Activated naive CD8-positive, alpha-beta T cell (primary cell): ENCODE data around the gene ZNF232.
"Not testable (repeated sequence)": the region's sequence is repeated elsewhere in the genome, so short reads cannot be mapped to it uniquely, and the experiment has no call there.

Source experiments
- H3K27ac Mint-ChIP-seq: one replicate; pipeline ENCODE4 v1.8.0; 2021; ENCODE audit warnings: mixed read lengths
- H3K27me3 Mint-ChIP-seq: one replicate; pipeline ENCODE4 v1.8.0; 2021; ENCODE audit warnings: mixed read lengths
- H3K36me3 Mint-ChIP-seq: one replicate; pipeline ENCODE4 v1.8.0; 2021; ENCODE audit warnings: mixed read lengths
- H3K4me1 Mint-ChIP-seq: one replicate; pipeline ENCODE4 v1.8.0; 2021; ENCODE audit warnings: low read depth, mixed read lengths
- H3K4me3 Mint-ChIP-seq: one replicate; pipeline ENCODE4 v1.8.0; 2021; ENCODE audit warnings: mild to moderate bottlenecking, mixed read lengths
- H3K9me3 Mint-ChIP-seq: one replicate; pipeline ENCODE4 v1.8.0; 2021; ENCODE audit warnings: low read depth, mixed read lengths

Gene ZNF232

DNA sequence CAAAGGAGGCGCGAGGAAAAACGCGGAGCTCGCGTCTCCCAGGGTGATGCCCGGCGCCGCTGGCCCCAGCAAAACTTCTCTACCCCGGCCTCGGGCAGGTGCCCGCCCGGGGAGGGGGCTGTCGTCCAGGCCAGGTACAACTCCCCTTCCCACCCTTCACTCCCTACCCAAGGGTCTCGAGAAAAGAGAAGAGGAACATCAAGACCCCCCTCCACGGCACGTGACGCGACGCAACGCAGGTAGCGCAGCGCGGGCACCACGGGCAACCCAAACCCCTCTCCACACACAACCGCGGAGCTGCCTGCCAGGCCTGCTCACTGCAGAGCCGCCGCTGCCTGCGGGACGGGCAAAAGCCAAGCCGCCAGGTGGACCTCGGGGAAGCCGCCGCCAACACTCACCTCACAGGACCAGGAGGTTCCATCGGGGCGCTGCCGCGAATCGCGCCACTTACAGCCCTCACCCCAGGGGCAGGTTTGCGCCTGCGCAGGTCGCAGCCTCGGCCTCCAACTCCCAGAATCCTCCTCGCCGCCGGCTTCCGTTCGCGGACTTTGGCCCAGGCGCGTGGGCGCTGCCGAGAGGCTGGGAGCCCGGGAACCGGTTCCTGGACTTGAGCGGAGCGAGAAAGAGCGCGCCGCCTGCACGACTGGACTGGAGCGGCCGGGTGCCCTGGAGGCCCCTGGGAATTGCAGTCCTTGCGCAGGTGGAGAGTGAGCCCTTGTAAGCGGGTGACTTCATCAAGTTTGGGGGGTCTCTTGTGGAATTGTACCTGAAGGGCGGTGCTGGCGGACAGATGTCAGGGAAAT, at the start of gene ZNF232:
Gene ZNF232, minus strand, starts transcription at position 477 of the 803 bp plus-strand sequence. Its CDS starts 56 bp downstream, at position 421.
- Mint-ChIP-seq H3K9me3 (no peaks in the 10 kb centered on the region), H3K27me3 (peaks cover 2% of the 10 kb centered on the region), H3K4me1 (peaks cover 40% of the 10 kb centered on the region), H3K27ac (peak within 1 kb of the TSS; percentile 72), H3K4me3 (peak within 1 kb of the TSS; percentile 97), H3K36me3 (peaks cover 17% of the 10 kb centered on the region)

DNA sequence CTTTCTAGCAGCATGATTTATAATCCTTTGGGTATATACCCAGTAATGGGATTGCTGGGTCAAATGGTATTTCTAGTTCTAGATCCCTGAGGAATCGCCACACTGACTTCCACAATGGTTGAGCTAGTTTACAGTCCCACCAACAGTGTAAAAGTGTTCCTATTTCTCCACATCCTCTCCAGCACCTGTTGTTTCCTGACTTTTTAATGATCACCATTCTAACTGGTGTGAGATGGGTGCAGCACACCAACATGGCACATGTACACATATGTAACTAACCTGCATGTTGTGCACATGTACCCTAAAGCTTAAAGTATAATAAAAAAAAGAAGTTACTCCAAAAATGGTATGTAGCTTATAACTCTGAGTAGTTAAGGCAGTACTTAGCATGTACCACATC, 49.0 kb upstream of the ZNF232 start:
- H3K4me3 Mint-ChIP-seq, H3K9me3 Mint-ChIP-seq, H3K27me3 Mint-ChIP-seq, H3K27ac Mint-ChIP-seq, H3K4me1 Mint-ChIP-seq, H3K36me3 Mint-ChIP-seq: not testable (repeated sequence)

DNA sequence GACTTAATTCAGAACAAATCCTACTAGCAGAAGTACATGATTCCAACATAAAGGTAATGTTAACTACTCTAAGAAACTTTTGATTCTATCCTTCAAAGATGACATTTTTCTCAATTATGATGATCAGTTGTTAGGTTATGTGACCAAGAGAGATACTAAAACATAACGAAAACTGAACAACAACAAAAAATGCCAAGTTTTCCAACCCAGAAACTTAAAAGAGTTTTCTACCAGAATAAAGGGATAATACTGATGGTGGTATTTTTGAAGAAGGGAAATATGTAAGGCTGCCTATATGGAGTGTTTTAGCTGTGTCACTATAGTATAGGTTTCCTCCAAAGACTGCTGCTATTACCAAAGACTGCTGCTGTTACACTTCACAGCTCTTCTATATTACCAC, 34.4 kb upstream of the ZNF232 start:
- H3K27ac Mint-ChIP-seq, H3K36me3 Mint-ChIP-seq, H3K27me3 Mint-ChIP-seq, H3K9me3 Mint-ChIP-seq, H3K4me1 Mint-ChIP-seq, H3K4me3 Mint-ChIP-seq: not testable (repeated sequence)

DNA sequence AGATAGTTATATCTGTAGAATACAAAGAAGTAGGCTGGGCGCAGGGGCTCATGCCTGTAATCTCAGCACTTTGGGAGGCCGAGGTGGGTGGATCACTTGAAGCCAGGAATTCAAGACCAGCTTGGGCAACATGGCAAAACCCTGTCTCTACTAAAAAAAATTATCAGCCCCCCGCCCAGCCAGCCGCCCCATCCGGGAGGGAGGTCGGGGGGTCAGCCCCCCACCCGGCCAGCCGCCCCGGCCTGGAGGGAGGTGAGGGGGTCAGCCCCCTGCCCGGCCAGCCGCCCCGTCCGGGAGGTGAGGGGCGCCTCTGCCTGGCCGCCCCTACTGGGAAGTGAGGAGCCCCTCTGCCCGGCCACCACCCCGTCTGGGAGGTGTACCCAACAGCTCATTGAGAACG, 31.2 kb upstream of the ZNF232 start:
- not testable (repeated sequence) for H3K27me3 Mint-ChIP-seq, H3K4me3 Mint-ChIP-seq, H3K27ac Mint-ChIP-seq, H3K9me3 Mint-ChIP-seq, H3K36me3 Mint-ChIP-seq, H3K4me1 Mint-ChIP-seq

DNA sequence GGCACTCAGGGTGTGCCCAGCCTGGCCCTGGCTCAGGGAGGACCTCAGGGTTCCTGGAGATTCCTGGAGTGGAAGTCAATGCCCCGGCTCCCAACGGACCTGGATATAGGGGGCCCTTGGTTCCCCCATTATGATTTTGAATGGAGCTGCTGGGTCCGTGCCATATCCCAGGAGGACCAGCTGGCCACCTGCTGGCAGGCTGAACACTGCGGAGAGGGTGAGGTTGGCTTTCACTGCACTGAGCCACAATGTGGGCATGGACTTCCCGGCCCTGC, 27.7 kb upstream of the ZNF232 start:
- no peaks in the 10 kb centered on the region for H3K4me1 Mint-ChIP-seq

DNA sequence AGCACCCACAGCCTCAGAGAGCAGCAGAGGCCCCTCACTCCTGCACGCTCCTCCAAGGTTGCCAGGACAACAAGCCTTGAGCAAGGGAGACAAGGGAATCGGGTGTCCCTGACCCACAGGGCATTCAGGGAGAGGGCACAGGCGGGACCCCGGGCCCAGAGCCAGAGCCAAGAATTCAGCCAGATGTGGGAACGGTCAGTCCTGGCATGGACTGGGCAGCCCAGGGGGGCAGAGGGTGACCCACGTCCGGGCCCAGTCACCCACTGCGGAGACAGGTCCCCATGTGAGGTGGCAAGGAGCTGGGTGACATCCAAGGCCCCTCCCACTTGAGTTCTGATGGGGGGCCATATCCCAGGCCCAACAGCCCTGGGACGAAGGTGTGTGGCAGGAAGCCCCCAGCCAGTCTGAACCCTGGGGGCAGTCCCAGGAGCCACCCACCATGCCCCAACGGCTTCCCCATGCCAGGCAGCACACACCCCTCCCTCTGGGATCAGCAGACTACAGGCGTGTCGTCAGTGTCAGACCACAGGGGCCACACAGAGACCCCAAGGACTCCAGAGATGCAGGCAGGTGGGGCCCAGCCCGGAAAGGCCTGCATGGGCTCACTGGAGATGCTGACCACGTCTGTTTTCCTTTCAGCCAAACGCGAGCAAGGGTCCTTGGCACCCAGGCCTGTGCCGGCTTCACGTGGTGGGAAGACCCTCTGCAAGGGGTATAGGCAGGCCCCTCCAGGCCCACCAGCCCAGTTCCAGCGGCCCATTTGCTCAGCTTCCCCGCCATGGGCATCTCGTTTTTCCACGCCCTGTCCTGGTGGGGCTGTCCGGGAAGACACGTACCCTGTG, 27.2 kb upstream of the ZNF232 start:
- Mint-ChIP-seq H3K27ac (no peak overlapping the region), H3K36me3 (no peaks in the 10 kb centered on the region), H3K9me3 (no peaks in the 10 kb centered on the region), H3K27me3 (no peaks in the 10 kb centered on the region), H3K4me3 (no peak overlapping the region), H3K4me1 (no peaks in the 10 kb centered on the region)

More for the DNA sequence above, 27.7 kb upstream of the ZNF232 start:
- Mint-ChIP-seq H3K36me3 (no peaks in the 10 kb centered on the region), H3K27me3 (no peaks in the 10 kb centered on the region), H3K27ac (no peak overlapping the region), H3K9me3 (no peaks in the 10 kb centered on the region), H3K4me3 (no peak overlapping the region)

DNA sequence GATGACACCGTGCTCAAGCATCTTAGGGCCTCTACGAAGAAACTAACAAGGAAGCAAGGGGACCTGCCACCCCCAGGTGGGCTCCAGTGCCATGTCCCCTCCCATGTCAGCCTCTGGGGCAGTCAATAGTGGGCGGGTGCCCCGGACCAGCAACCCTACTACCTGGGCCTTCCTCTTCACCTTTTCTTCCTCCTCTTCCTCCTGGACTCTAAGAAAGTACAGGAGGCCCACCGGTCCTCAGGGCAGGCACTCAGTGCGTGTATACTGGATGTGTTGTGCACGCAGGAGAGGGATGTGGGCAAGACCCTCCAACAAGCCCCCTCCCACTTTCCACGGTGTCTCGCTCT, 26.5 kb upstream of the ZNF232 start:
- H3K4me3 Mint-ChIP-seq, H3K4me1 Mint-ChIP-seq, H3K36me3 Mint-ChIP-seq, H3K9me3 Mint-ChIP-seq, H3K27ac Mint-ChIP-seq, H3K27me3 Mint-ChIP-seq: not testable (repeated sequence)

DNA sequence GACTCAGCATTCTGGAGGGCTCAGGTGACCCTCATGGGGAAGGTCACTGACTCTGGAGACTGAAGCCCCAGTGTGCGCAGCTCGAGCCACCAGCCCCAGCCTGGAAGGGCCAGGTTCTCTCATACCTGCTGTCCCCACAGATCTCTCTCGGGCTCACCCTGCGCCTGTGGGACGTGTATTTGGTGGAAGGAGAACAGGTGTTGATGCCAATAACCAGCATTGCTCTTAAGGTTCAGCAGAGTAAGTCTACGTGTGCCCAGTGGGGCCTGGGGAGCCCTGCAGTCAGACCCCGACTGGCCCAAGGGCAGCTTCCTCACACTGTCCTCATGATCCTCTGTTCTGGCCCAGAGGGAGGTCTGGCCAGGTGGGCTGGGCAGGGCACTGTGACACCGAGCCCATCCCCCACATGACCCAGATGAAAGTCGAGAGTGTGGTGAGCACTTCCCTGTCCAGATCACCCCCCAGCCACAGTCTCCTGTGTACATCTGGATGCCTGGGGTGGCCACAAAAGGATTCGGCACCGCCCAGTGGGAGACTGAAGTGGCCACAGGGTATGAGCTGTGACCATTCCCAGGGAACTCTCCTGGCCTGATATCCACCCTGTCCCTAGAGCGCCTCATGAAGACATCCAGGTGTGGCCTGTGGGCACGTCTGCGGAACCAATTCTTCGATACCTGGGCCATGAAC, 26.0 kb upstream of the ZNF232 start:
- H3K9me3 Mint-ChIP-seq, H3K27me3 Mint-ChIP-seq, H3K36me3 Mint-ChIP-seq: not testable (repeated sequence)

DNA sequence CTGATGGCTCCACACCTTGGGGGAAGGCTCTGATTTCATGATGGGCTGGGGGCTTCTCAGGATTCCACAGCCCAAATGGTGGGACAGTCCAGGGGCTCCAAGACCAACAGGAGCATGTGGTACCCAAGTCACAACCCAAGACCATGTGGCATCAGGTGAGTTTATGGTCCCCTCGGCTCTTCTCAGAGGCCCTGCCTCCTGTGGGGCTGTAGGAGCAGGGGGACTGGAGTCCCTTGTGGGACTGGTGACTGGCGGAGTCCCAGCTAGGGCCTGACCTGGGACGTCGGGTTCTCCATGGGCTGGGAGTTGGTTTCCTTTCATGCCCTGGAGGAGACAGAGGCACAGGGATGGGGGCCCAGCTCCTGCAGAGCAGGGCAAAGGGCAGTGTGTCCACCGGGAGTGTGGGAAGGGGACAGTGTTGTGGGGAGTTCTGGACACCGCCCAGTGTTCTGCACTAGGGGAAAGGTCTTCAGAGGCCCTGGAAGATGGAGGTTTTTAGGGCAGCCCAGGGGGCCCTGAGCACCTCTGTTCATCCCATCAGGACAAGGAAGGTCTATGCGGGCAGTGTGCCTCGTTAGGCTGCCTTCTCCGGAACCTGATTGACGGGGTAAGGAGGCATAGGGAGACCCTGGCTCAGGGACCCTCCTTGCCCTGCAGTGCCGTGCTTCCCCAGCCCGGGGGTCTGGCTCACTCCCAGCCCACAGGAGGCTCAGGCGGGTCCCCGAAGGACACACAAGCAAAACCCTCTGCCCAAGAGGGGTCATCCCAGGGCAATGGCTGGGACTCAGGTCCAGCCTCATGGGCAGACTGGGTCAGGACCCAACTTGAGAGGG, 25.1 kb upstream of the ZNF232 start:
- not testable (repeated sequence) for H3K9me3 Mint-ChIP-seq, H3K4me3 Mint-ChIP-seq, H3K36me3 Mint-ChIP-seq, H3K27me3 Mint-ChIP-seq, H3K4me1 Mint-ChIP-seq, H3K27ac Mint-ChIP-seq

More for the DNA sequence above, 26.0 kb upstream of the ZNF232 start:
- not testable (repeated sequence) for H3K4me1 Mint-ChIP-seq, H3K4me3 Mint-ChIP-seq, H3K27ac Mint-ChIP-seq

DNA sequence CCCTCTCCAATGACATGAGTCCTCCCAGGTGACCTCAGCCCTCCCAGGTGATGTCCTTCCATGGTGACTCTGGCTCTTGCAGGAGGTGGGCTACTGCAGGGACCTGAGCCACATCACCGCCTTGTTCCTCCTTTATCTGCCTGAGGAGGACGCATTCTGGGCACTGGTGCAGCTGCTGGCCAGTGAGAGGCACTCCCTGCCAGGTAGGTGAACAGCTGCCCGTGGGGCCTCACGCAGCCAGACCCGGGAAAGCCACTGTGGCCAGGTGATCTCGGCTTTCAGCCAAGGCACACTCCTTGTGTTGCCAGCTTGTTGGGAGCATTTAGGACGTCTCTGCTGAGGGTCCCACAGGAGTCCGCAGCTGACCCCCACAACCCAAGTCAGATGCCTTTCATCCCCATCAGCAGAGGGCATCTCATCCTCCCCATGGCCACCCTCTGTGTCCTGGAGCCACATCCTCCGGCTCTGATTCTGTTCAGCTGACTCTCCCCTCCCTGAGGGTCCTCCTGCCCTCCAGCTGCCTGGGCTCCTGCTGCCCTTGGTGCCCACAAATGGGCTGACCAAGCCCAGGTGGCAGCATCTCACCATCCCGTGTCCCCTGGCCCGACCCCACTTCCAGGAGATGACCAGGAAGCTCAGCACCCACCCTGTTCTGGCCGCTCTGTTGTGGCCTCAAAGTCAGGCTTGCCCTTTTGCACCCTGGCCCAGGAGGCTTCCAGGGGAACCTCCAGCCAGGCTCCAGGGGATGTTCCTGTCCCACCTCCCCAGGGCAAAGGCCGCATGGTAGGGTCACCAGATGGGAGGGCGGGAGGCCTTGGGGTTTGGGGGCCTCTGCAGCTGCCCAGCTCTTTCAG, 24.3 kb upstream of the ZNF232 start:
- H3K27me3 Mint-ChIP-seq, result no peaks in the 10 kb centered on the region
- no peaks in the 10 kb centered on the region for H3K9me3 Mint-ChIP-seq
- H3K4me3 Mint-ChIP-seq, result no peak overlapping the region
- H3K36me3 Mint-ChIP-seq, result no peaks in the 10 kb centered on the region
- no peaks in the 10 kb centered on the region for H3K4me1 Mint-ChIP-seq
- no peak overlapping the region for H3K27ac Mint-ChIP-seq

DNA sequence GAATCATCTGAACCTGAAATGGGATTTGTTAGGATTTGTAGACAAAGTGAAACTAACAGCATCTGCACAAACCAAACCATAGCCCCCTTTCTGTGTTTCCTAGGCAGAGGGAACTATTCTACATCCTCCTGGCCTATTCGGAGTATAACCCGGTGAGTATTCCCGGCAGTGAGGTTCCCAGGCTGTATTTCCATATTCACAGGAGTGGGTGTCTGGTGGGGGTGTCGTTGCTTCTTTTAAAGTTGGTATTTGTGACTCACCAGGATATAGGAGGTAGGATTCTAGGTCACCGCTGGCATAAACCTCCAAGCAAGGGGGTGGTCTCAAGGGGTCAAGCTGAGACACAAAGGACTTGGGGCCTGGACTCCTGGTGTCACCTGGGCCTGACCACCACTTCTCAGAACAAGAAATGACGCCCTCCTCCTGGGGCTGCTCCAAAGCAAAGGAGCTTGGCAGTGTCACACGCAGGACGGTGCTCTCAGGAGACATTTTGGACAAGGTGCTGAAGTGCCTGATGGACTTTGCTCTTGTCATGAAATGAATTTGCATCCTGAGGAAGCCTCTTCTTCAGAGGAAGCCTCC, 23.5 kb upstream of the ZNF232 start:
- H3K27me3 Mint-ChIP-seq, H3K36me3 Mint-ChIP-seq, H3K4me1 Mint-ChIP-seq, H3K4me3 Mint-ChIP-seq, H3K9me3 Mint-ChIP-seq, H3K27ac Mint-ChIP-seq: not testable (repeated sequence)

DNA sequence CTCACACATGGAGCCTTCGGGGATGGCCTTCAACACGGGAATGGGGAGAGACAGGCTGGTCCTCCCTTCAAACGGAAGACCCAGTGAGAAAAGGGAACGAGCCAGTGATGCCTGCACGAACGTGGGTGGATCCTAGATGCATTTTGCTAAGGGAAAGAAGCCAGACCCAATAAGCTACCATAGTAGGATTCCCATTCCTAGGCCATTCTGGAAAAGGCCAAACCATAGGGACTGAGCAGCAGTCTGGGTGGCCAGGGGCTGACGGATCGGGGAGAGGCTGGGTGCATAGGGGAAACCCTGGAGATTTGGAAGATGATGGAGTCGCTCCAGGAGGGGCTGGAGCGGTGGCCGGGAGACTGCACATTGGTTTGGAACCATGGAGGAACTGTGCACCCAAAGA, 22.9 kb upstream of the ZNF232 start:
- H3K9me3 Mint-ChIP-seq, H3K27me3 Mint-ChIP-seq, H3K36me3 Mint-ChIP-seq, H3K4me3 Mint-ChIP-seq, H3K4me1 Mint-ChIP-seq, H3K27ac Mint-ChIP-seq: not testable (repeated sequence)

DNA sequence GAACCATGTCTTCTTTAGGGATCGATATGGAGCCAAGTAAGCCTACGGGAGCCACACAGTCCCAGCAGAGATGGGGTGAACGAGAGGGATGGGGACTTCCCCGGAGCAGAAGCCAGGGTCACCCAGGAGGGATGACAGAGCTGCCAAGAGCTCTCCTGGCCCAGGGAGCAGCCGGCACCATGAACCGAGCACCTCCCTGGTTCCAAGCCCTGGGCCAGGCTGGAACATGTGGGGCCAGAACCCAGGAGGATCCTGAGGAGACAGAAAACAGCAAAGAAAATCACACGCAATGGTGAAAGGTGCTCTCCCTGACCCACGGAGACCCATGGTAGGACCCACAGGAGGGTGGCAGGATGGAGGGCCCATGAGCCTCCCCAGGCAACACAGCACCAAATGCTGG, 22.3 kb upstream of the ZNF232 start:
- not testable (repeated sequence) for H3K4me1 Mint-ChIP-seq, H3K9me3 Mint-ChIP-seq, H3K36me3 Mint-ChIP-seq, H3K27ac Mint-ChIP-seq, H3K27me3 Mint-ChIP-seq, H3K4me3 Mint-ChIP-seq

DNA sequence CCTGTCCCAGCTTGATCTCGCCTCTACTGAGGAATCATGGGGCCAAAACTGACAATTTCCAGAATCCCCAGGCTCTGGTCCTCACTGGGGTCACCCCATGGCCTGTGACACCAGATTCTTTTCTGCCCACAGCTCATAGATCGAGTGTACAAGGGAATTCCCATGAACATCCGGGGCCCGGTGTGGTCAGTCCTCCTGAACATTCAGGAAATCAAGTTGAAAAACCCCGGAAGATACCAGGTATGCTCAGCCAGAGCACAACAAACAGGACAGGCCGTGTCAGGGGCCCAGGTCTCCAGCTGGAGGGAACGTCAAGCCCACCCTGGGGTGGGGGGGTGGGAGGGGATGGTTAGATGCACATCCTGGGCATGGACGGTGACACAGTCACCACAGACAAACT, 21.6 kb upstream of the ZNF232 start:
- no peak overlapping the region for H3K4me3 Mint-ChIP-seq
- no peaks in the 10 kb centered on the region for H3K27me3 Mint-ChIP-seq
- H3K36me3 Mint-ChIP-seq, result no peaks in the 10 kb centered on the region
- H3K27ac Mint-ChIP-seq, result no peak overlapping the region
- H3K4me1 Mint-ChIP-seq, result no peaks in the 10 kb centered on the region
- H3K9me3 Mint-ChIP-seq, result no peaks in the 10 kb centered on the region
